ENCODE measurements around the gene POLRMT.

Gene POLRMT

DNA sequence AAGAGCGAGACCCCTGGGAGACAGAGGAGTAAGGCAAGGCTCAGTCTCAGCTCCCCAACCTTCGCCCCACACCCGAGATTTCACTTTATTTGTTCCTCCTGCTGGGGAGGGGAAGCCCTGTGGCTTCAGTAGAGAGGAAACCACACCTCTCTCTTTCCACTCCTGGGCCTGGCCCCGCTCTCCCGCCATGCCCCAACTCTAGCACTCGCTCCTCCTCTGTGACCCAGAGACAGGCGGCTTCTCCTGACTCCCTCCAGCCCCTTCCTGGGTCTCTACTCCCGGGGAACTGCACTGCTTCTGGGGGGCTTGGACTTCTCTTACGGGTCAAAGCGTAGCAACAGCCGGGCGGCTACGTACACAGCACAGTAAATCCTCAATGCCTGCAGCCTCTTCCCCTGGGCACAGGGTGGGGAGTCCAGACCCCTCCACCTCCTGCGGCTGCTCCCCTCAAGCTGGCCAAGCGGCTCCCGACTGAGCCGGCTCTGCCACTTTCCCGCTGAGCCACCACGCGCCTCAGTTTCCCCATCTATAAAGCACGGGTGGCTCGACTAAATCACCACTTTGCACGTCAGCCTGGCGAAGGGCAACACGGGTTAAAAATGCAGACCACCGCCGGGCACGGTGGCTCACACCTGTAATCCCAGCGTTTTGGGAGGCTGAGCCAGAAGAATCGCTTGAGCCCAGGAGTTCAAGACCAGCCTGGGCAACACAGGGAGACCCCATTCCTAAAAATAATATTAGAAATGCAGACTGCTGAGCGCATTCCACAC is 28.3 kb upstream of the POLRMT start:
- peak overlapping the region; percentile 73 for H3K4me3 ChIP-seq (ENCODE audit: control insufficient read depth, low read depth, low read length)
- TF ChIP-seq, protein P1, sequence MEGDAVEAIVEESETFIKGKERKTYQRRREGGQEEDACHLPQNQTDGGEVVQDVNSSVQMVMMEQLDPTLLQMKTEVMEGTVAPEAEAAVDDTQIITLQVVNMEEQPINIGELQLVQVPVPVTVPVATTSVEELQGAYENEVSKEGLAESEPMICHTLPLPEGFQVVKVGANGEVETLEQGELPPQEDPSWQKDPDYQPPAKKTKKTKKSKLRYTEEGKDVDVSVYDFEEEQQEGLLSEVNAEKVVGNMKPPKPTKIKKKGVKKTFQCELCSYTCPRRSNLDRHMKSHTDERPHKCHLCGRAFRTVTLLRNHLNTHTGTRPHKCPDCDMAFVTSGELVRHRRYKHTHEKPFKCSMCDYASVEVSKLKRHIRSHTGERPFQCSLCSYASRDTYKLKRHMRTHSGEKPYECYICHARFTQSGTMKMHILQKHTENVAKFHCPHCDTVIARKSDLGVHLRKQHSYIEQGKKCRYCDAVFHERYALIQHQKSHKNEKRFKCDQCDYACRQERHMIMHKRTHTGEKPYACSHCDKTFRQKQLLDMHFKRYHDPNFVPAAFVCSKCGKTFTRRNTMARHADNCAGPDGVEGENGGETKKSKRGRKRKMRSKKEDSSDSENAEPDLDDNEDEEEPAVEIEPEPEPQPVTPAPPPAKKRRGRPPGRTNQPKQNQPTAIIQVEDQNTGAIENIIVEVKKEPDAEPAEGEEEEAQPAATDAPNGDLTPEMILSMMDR (IDR thresholded peaks at IDR 0.05; ENCODE audit: control insufficient read depth, insufficient read depth, low read depth, low read length, missing control alignments), result no peak
- DNase-seq (ENCODE audit: low read depth), result no peak

DNA sequence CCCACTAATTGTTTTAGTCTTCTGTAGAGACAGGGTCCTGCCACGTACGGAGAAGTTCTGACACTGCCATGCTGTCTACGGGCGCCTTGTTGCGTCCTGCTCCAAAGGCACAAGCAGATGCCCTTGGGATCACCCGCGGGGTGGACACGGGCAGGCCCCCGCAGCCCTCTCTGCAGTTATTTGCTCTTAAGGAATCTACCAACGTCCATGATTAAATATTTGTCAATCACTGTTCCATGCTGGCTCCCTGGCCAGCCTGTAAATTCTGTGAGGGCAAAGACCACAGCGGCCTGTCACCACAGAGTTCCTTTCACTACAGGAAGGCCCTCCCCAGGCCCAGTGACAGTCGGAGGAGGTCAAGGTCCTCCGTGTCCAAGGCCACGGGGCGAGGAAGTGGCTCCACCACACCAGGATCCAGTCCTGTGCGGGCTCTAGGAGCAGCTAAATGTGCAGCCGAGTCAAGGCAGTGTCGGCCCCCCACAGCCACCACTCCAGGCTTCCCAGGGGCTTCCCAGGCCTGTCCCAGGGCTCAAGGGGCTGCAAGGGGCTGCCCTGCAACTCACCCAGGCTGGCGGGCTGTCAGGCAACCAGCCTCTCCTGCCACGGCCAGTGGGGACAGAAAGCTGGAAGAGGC is 27.6 kb upstream of the POLRMT start:
- DNase-seq (ENCODE audit: low read depth), result no peak
- H3K4me3 ChIP-seq (ENCODE audit: control insufficient read depth, low read depth, low read length), result peak overlapping the region; percentile 73
- TF ChIP-seq, protein P1 (IDR thresholded peaks at IDR 0.05; ENCODE audit: control insufficient read depth, insufficient read depth, low read depth, low read length, missing control alignments), result no peak

DNA sequence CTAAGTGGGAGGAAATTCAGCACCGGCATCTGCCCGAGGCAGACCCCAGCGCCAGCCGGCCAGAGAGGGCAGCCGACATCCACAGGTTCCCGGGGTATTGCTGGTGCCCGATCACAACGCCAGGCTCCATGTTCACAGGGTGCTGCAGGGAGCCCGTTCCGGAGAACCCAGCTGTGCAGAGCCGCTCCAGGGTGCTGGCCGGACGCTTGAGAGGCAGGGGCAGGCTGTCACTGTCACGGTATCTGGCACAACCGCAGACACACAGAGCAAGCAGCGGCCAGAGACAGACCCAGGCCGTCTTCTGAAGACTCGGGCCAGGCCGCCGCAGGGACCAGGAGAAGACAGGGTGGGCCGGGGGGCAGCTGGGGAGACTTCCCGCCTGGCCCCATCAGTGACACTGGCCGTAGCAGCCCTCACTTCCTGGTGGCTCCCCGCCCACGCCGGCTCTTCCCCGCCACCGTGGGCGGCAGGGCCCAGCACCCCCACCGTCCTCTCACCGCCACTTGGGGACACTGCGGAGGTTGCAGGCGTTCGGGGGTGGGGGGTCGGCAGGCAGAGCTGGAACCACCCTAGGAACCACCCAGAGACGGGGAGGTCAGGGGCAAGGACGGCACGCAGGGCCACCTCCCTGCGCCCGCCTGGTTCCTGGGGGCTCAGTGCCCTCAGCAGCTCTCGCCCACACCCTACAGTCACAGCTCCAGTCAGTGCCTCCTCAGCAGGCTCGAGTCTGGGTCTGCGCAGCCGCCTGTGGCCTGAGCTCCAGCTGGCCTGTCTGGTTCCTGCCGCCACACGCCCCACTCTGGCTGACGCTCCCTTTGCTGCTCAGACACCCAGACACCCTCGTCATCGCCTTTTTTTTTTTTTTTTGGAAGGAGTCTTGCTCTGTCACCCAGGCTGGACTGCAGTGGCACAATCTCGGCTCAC is 25.8 kb upstream of the POLRMT start:
- no peak overlapping the region for H3K4me3 ChIP-seq (ENCODE audit: control insufficient read depth, low read depth, low read length)
- DNase-seq (ENCODE audit: low read depth), result no peak
- TF ChIP-seq, protein P1 (IDR thresholded peaks at IDR 0.05; ENCODE audit: control insufficient read depth, insufficient read depth, low read depth, low read length, missing control alignments), result no peak

DNA sequence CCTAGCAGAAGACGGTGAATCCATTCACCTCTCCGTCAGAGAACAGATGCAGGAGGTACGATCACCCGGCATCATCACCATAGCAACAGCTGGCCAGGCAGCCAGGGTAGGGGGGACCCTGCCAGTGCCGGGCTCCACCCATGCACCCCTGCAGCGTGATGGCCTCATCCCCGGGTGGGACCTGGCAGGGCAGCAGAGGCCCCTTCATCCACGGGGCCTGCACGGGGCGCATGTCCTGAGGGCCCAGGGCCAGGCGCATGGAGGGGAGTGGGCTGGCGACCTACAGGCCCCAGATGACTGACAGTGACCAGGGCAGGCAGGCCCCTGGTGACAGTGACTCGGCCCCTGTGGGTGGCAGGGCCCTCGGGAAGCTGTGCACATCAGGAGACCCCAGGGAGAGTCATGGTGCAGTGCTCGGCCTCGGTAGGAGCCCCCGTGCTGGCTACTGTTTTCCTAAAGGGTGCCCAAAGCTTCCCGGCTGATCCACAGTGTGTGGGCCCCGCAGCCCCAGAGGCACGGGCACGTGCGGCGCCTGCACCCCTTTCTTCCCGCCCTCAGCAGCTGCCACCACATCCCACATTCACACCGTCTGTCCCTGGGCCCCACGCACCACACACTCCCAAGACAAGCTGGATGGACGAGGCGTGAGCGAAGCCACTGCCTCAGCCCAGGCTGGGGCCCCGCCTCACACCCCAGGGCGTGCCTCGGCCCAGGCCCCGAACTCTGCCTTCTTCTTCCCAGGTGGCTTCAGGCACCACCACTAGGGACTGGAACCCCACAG is 24.9 kb upstream of the POLRMT start:
- TF ChIP-seq, protein P1 (IDR thresholded peaks at IDR 0.05; ENCODE audit: control insufficient read depth, insufficient read depth, low read depth, low read length, missing control alignments), result no peak
- H3K4me3 ChIP-seq (ENCODE audit: control insufficient read depth, low read depth, low read length), result no peak overlapping the region
- DNase-seq (ENCODE audit: low read depth), result no peak

DNA sequence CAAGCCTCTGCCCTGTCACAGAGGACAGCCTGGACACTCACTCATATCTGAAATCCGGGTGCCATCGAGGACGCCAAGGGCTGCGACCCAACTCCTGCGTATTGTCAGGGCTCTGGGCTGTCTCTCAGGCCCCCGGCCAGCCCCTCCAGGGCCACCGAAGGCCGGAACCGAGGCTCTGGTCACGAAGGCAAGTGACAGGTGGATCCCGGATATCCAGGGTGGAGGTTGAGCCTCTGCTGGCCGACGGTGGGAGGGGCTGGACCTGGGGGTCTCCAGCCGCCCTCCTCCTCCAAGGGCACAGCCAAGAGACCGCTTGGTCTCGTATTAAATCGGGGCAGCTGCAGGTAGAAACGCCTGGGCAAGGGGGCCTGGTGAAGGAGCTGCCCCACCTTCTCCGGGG is 24.3 kb upstream of the POLRMT start:
- H3K4me3 ChIP-seq (ENCODE audit: control insufficient read depth, low read depth, low read length), result no peak overlapping the region
- DNase-seq (ENCODE audit: low read depth), result no peak
- TF ChIP-seq, protein P1 (IDR thresholded peaks at IDR 0.05; ENCODE audit: control insufficient read depth, insufficient read depth, low read depth, low read length, missing control alignments), result no peak

Data from AG09309 (cell line).